ENCODE measurements around the gene INPP1.

DNA sequence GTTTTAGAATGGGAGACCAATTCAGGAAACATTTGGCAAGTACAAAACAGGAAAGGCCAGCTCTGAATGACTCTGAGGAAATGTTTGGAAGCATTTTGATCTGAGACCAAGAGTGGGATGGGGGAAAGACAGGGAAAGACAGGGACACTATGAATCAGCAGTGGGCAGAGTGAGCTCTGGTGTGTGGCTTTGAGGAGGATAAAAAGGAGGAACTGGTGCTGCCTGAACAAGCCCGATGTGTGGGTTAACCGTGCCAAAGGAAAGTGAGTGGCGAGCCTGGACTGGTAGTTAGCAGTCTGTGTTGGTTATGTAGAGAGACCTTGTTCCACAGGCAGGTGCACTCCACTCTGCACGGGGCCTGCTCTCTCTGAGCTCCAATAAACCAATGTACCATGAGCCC, 70.0 kb downstream of the INPP1 start:
- TF ChIP-seq POLR2AphosphoS5 (IDR thresholded peaks at IDR 0.05) (no peak), EP300 (IDR thresholded peaks at IDR 0.05) (no peak), POLR2A (IDR thresholded peaks at IDR 0.05) (no peak)
- TF ChIP-seq, protein P1, sequence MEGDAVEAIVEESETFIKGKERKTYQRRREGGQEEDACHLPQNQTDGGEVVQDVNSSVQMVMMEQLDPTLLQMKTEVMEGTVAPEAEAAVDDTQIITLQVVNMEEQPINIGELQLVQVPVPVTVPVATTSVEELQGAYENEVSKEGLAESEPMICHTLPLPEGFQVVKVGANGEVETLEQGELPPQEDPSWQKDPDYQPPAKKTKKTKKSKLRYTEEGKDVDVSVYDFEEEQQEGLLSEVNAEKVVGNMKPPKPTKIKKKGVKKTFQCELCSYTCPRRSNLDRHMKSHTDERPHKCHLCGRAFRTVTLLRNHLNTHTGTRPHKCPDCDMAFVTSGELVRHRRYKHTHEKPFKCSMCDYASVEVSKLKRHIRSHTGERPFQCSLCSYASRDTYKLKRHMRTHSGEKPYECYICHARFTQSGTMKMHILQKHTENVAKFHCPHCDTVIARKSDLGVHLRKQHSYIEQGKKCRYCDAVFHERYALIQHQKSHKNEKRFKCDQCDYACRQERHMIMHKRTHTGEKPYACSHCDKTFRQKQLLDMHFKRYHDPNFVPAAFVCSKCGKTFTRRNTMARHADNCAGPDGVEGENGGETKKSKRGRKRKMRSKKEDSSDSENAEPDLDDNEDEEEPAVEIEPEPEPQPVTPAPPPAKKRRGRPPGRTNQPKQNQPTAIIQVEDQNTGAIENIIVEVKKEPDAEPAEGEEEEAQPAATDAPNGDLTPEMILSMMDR (IDR thresholded peaks at IDR 0.05) = no peak

Measured in upper lobe of left lung (tissue), 4 donors.